Thyroid gland (tissue), 4 donors: ENCODE measurements around the gene SLCO1C1.

Source experiments
- CTCF ChIP-seq, 6 experiments: fragments of 200-600 bp in 3 of 6; fragments of 450-650 bp in 3 of 6; sonication (generic) in 3 of 6; IDR thresholded peaks; one replicate each; pipeline ENCODE4 v1.5.1; 2016 to 2019; ENCODE audit warnings: antibody characterized with exemption in 6 of 6, mild to moderate bottlenecking in 2 of 6, inconsistent platforms in 1 of 6, moderate library complexity in 1 of 6
- POLR2A ChIP-seq, 2 donors: fragments of 450-650 bp; IDR thresholded peaks; one replicate each; pipeline ENCODE4 v1.6.1; 2017; ENCODE audit warnings: antibody characterized with exemption in 2 of 2, mild to moderate bottlenecking in 2 of 2, moderate library complexity in 1 of 2

DNA sequence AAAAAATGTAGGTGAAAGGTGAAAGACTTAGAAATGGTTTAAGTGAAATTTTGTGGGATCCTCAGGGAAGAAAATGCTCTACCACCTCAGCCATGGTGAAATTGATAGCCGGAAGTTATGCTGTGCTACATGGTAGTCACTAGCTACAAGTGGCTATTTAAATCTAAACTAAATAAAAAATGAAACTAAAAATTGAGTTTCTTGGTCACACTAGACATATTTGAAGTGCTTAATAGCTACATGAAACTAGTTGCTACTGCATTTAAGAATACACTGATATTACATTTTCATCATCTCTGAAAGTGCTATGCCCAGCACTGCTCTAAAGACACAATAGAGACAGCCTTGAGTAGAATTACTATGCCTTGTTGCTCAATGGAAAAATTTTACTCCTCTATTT is 105.0 kb downstream of the SLCO1C1 start:
- no peak for TF ChIP-seq CTCF (IDR thresholded peaks at IDR 0.05)
- TF ChIP-seq POLR2A (IDR thresholded peaks at IDR 0.05), result no peak
